B cell (primary cell): ENCODE results near the gene MYO1G. TPM values are rescaled to one million over a fixed set of nuclear protein-coding genes. Genes with fewer than 3 reads are reported as not detected.

Experiments used
- ATAC-seq: fragments of 200-7000 bp; cut with Tn5 transposase; one replicate; pipeline ENCODE4 v1.10.0; 2021; ENCODE audit warnings: low read depth, mild to moderate bottlenecking, moderate number of reproducible peaks, moderate library complexity
- CTCF ChIA-PET: fragments of 350-600 bp; sonication (Branson Sonifier 250); formaldehyde crosslinking; loops from one replicate; lab custom pipeline; 2021; ENCODE audit warnings: antibody characterized with exemption, inconsistent platforms; lab: Charles Lee
- POLR2A ChIA-PET: fragments of 350-600 bp; sonication (Branson Sonifier 250); formaldehyde crosslinking; loops from one replicate; lab custom pipeline; 2021; ENCODE audit warnings: antibody characterized with exemption; lab: Charles Lee
- DNase-seq: peaks from one replicate; pipeline ENCODE4 v3.0.0; 2013
- H2AFZ ChIP-seq: 2 replicates; pipeline ENCODE4 v1.6.1; 2012; ENCODE audit warnings: mild to moderate bottlenecking, low read depth, low read length; ENCODE audit not compliant: insufficient read depth, poor library complexity, severe bottlenecking
- H3K27ac ChIP-seq, 2 donors: 1 replicate in 1 of 2; 2 replicates in 1 of 2; pipeline ENCODE4 v1.5.1; 2012 to 2013; ENCODE audit warnings: low read length in 2 of 2, mild to moderate bottlenecking in 2 of 2, moderate library complexity in 1 of 2
- H3K27me3 ChIP-seq, 4 experiments: fragments of 200-600 bp in 1 of 4; sonication (generic) in 1 of 4; replicated peaks in 1 of 4; 1 replicate in 2 of 4; 2 replicates in 2 of 4; pipeline versions ENCODE4 v1.6.1 to v1.7.0; 2013 to 2016; ENCODE audit warnings: low read length in 3 of 4, mild to moderate bottlenecking in 2 of 4, mixed read lengths in 1 of 4, moderate library complexity in 1 of 4; ENCODE audit not compliant: insufficient read depth in 4 of 4, control insufficient read depth in 3 of 4; ENCODE audit errors: control extremely low read depth in 1 of 4
- H3K36me3 ChIP-seq, 2 experiments: replicated peaks in 1 of 2; 1 replicate in 1 of 2; 2 replicates in 1 of 2; pipeline versions ENCODE4 v1.6.1 to v1.7.1; 2013; ENCODE audit warnings: low read length in 1 of 2; ENCODE audit not compliant: insufficient read depth in 2 of 2, control insufficient read depth in 1 of 2; ENCODE audit errors: control extremely low read depth in 1 of 2, extremely low read depth in 1 of 2
- H3K4me1 ChIP-seq, 2 donors: fragments of 200-600 bp in 1 of 2; sonication (generic) in 1 of 2; 1 replicate in 1 of 2; 2 replicates in 1 of 2; pipeline versions ENCODE4 v1.5.1 to v1.6.1; 2013 to 2017; ENCODE audit warnings: low read length in 2 of 2; ENCODE audit not compliant: control insufficient read depth in 2 of 2, insufficient read depth in 2 of 2
- H3K4me2 ChIP-seq: replicated peaks from 2 replicates; pipeline ENCODE3; 2012; ENCODE audit warnings: mild to moderate bottlenecking, low read depth, low read length; ENCODE audit not compliant: poor library complexity, severe bottlenecking
- H3K4me3 ChIP-seq, 5 experiments: fragments of 200-600 bp in 1 of 5; sonication (generic) in 1 of 5; 1 replicate in 3 of 5; 2 replicates in 2 of 5; pipeline versions ENCODE4 v1.5.1 to v1.7.0; 2011 to 2016; ENCODE audit warnings: low read length in 4 of 5, mild to moderate bottlenecking in 4 of 5, low read depth in 2 of 5, control low read depth in 1 of 5, moderate library complexity in 1 of 5; ENCODE audit not compliant: insufficient read depth in 1 of 5; ENCODE audit errors: control extremely low read depth in 1 of 5, extremely low read depth in 1 of 5
- H3K79me2 ChIP-seq: fragments of 200-600 bp; sonication (generic); one replicate; pipeline ENCODE4 v1.6.0; 2016; ENCODE audit warnings: low read length; ENCODE audit not compliant: control insufficient read depth, insufficient read depth
- H3K9ac ChIP-seq: fragments of 200-600 bp; sonication (generic); 2 replicates; pipeline ENCODE4 v1.6.1; 2017; ENCODE audit warnings: mild to moderate bottlenecking, low read length, moderate library complexity
- H3K9me3 ChIP-seq, 3 donors: one replicate each; pipeline versions ENCODE4 v1.6.1 to v1.7.1; 2013; ENCODE audit warnings: low read length in 2 of 3; ENCODE audit not compliant: control insufficient read depth in 2 of 3, insufficient read depth in 1 of 3; ENCODE audit errors: control extremely low read depth in 1 of 3
- H4K20me1 ChIP-seq: 2 replicates; pipeline ENCODE4 v1.6.0; 2012; ENCODE audit warnings: mild to moderate bottlenecking, low read length; ENCODE audit not compliant: insufficient read depth, control insufficient read depth, poor library complexity, severe bottlenecking
- H3K27ac Mint-ChIP-seq: one replicate; pipeline ENCODE4 v1.8.0; 2021; ENCODE audit warnings: mixed read lengths
- H3K27me3 Mint-ChIP-seq: one replicate; pipeline ENCODE4 v1.8.0; 2021; ENCODE audit warnings: mixed read lengths
- H3K4me1 Mint-ChIP-seq: one replicate; pipeline ENCODE4 v1.8.0; 2021; ENCODE audit warnings: mixed read lengths
- H3K4me3 Mint-ChIP-seq: one replicate; pipeline ENCODE4 v1.8.0; 2021; ENCODE audit warnings: mixed read lengths
- H3K9me3 Mint-ChIP-seq: one replicate; pipeline ENCODE4 v1.8.0; 2022; ENCODE audit warnings: mixed read lengths; ENCODE audit not compliant: insufficient read depth
- EZH2 ChIP-seq: IDR thresholded peaks from 2 replicates; pipeline ENCODE4 v1.6.1; 2012; ENCODE audit warnings: borderline replicate concordance, low read depth, mild to moderate bottlenecking, moderate library complexity, low read length; ENCODE audit not compliant: insufficient read depth, poor library complexity, severe bottlenecking
- WGBS: methylation state at CpG from one replicate; pipeline ENCODE4 v1.1.5; 2013; ENCODE audit warnings: missing lambda C conversion rate; ENCODE audit not compliant: insufficient coverage; 5-methylcytosine and 5-hydroxymethylcytosine counted together
- intact Hi-C: fragments of 100-400 bp; cut with micrococcal nuclease; formaldehyde crosslinking; loops from one replicate; pipeline ENCODE4 v1.10.0; 2022
- polyA plus RNA-seq: library from polyadenylated mRNA; depleted of rRNA; stranded (reverse); fragments of >200 nt; gene quantifications from 2 replicates; pipeline ENCODE4 v1.2.3, GENCODE V29; 2012
- total RNA-seq, 2 donors: library from RNA; stranded (reverse); fragments of 120-200 nt in 1 of 2; gene quantifications; 1 replicate in 1 of 2; 2 replicates in 1 of 2; pipeline versions ENCODE4 v1.2.3 to v1.2.4, GENCODE V29; 2013 to 2022
- TF ChIP-seq, protein P1 (sequence below): fragments of 200-600 bp; IDR thresholded peaks from one replicate; pipeline ENCODE4 v1.8.0; 2022; ENCODE audit warnings: antibody characterized with exemption, mild to moderate bottlenecking

Gene MYO1G
- total and polyA plus RNA-seq, 2 donors (not counting 1 experiment from before 2014, with no cell fraction given): 104 to 239 TPM

DNA sequence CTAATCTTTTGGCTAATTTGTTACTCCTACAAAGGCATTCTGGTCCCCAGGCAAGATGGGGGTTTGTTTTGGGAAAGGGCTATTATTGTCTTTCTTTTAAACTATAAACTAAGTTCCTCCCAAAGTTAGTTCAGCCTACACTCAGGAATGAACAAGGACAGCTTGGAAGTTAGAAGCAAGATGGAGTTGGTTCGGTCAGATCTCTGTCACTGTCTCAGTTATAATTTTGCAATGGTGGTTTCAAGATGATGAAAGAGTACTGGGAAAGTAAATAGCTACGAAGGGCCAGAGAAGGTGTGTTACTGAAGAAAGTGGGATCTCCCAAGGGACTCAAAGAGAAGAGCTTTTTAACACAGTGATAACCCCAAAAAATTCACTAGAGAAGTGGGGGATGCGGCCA is 10.3 kb upstream of the MYO1G start:
- Histone ChIP-seq H3K4me2 (no peak overlapping the region), H3K9me3 (no peaks in the 10 kb centered on the region), H2AFZ (no peak overlapping the region), H3K36me3 (peaks cover 0 to 18% of the 10 kb centered on the region in 2 experiments), H3K79me2 (peaks cover 27% of the 10 kb centered on the region), H3K4me1 (peaks cover 28 to 34% of the 10 kb centered on the region in 2 donors), H4K20me1 (no peaks in the 10 kb centered on the region), H3K27ac (no peak overlapping the region), H3K4me3 (no peak overlapping the region), H3K9ac (no peak overlapping the region), H3K27me3 (no peaks in the 10 kb centered on the region)
- TF ChIP-seq, protein P1, sequence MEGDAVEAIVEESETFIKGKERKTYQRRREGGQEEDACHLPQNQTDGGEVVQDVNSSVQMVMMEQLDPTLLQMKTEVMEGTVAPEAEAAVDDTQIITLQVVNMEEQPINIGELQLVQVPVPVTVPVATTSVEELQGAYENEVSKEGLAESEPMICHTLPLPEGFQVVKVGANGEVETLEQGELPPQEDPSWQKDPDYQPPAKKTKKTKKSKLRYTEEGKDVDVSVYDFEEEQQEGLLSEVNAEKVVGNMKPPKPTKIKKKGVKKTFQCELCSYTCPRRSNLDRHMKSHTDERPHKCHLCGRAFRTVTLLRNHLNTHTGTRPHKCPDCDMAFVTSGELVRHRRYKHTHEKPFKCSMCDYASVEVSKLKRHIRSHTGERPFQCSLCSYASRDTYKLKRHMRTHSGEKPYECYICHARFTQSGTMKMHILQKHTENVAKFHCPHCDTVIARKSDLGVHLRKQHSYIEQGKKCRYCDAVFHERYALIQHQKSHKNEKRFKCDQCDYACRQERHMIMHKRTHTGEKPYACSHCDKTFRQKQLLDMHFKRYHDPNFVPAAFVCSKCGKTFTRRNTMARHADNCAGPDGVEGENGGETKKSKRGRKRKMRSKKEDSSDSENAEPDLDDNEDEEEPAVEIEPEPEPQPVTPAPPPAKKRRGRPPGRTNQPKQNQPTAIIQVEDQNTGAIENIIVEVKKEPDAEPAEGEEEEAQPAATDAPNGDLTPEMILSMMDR: no peak
- no peak for TF ChIP-seq EZH2
- CTCF ChIA-PET: no interaction called here
- H3K4me1 Mint-ChIP-seq: peaks cover 33% of the 10 kb centered on the region
- H3K27ac Mint-ChIP-seq: no peak overlapping the region
- H3K9me3 Mint-ChIP-seq: no peaks in the 10 kb centered on the region
- POLR2A ChIA-PET: interaction anchor here (0.7 kb wide), 1 partner anchor 10 kb away, joined by 4 read pairs; no protein-coding TSS in a partner anchor
- DNase-seq (no peak), ATAC-seq (no peak)
- intact Hi-C loops: loop anchor here (5.0 kb wide), 2 partner anchors 142 to 237 kb away; partner anchors contain the start of gene H2AZ2
- WGBS: 100% methylated on average over 1 of the region's 3 CpGs
- no peak overlapping the region for H3K4me3 Mint-ChIP-seq
- H3K27me3 Mint-ChIP-seq: no peaks in the 10 kb centered on the region

DNA sequence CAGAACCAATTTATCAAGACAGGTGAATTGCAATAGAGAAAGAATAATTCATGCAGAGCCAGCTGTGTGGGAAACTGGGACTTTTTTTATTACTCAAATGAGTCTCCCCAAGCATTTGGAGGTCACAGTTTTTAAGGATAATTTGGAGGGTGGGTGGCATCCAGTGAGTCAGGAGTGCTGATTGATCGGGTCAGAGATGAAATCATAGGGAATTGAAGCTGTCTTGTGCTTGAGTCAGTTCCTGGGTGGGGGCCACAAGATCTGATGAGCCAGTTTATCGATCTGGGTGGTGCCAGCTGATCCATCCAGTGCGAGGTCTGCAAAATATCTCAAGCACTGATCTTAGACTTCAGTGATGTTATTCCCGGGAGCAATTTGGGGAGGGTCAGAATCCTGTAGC is 9.9 kb upstream of the MYO1G start:
- peaks cover 27% of the 10 kb centered on the region for H3K79me2 ChIP-seq
- Mint-ChIP-seq H3K4me1 (peaks cover 37% of the 10 kb centered on the region), H3K27ac (peak overlapping the region; percentile 37), H3K27me3 (no peaks in the 10 kb centered on the region), H3K9me3 (no peaks in the 10 kb centered on the region), H3K4me3 (peak overlapping the region; percentile 37)
- no peak overlapping the region for H2AFZ ChIP-seq
- peaks cover 28 to 35% of the 10 kb centered on the region in 2 donors for H3K4me1 ChIP-seq
- H3K9ac ChIP-seq: no peak overlapping the region
- DNase-seq: no peak
- no peaks in the 10 kb centered on the region for H3K9me3 ChIP-seq
- ChIA-PET CTCF (no interaction called here), POLR2A (interaction anchor here (0.7 to 2.0 kb wide), 2 partner anchors 10 to 11 kb away, joined by 4 to 6 read pairs; partner anchors contain the start of gene MYO1G)
- no peak for ATAC-seq
- no peaks in the 10 kb centered on the region for H4K20me1 ChIP-seq
- H3K27ac ChIP-seq: no peak overlapping the region
- H3K27me3 ChIP-seq: no peaks in the 10 kb centered on the region
- WGBS: 100% methylated on average over 4 of the region's 4 CpGs
- peaks cover 0 to 23% of the 10 kb centered on the region in 2 experiments for H3K36me3 ChIP-seq
- TF ChIP-seq EZH2: no peak
- TF ChIP-seq, protein P1: no peak
- H3K4me3 ChIP-seq: no peak overlapping the region
- intact Hi-C loops: loop anchor here (5.0 kb wide), 2 partner anchors 141 to 236 kb away; partner anchors contain the start of gene H2AZ2
- no peak overlapping the region for H3K4me2 ChIP-seq
